Stimulated activated CD8-positive, alpha-beta memory T cell treated with anti-CD3 and anti-CD28 coated beads, Interleukin-2, amount 100 ng/mL, for 1 hour (primary cell): Measurements from ENCODE around the gene RNF113B.

Experiments
- DNase-seq, 2 donors: peaks; one replicate each; pipeline ENCODE4 v3.0.0-alpha.2; 2020; ENCODE audit warnings: low read depth in 2 of 2

Gene RNF113B

GRCh38 chr13:98203646-98204326, 26.7 kb upstream of the RNF113B start:
- no peak for DNase-seq

- DNase-seq, result no peak
Measured at GRCh38 chr13:98201984-98202383, 24.9 kb upstream of the RNF113B start.

GRCh38 chr13:98201189-98201588, 24.1 kb upstream of the RNF113B start:
- no peak for DNase-seq

- no peak for DNase-seq
Measured at GRCh38 chr13:98200211-98200878, 23.3 kb upstream of the RNF113B start.

GRCh38 chr13:98199480-98199879, 22.4 kb upstream of the RNF113B start:
- no peak for DNase-seq

- DNase-seq, result no peak
Measured at GRCh38 chr13:98198683-98199082, 21.6 kb upstream of the RNF113B start.

GRCh38 chr13:98195054-98195791, 18.2 kb upstream of the RNF113B start:
- DNase-seq, result no peak

- DNase-seq, result no peak
Measured at GRCh38 chr13:98192008-98192407, 14.9 kb upstream of the RNF113B start.

GRCh38 chr13:98190889-98191444, 13.9 kb upstream of the RNF113B start:
- no peak for DNase-seq

- DNase-seq, result no peak
Measured at GRCh38 chr13:98189841-98190505, 12.9 kb upstream of the RNF113B start.

- no peak for DNase-seq
Measured at GRCh38 chr13:98188544-98189166, 11.6 kb upstream of the RNF113B start.

- DNase-seq, result no peak
Measured at GRCh38 chr13:98187965-98188261, 10.8 kb upstream of the RNF113B start.

GRCh38 chr13:98187155-98187964, 10.3 kb upstream of the RNF113B start:
- no peak for DNase-seq

GRCh38 chr13:98184792-98185191, 7.7 kb upstream of the RNF113B start:
- DNase-seq, result no peak

- DNase-seq, result no peak
Measured at GRCh38 chr13:98182589-98182988, 5.5 kb upstream of the RNF113B start.

GRCh38 chr13:98182153-98182552, 5.1 kb upstream of the RNF113B start:
- DNase-seq, result no peak

GRCh38 chr13:98181111-98181815, 4.2 kb upstream of the RNF113B start:
- no peak for DNase-seq

GRCh38 chr13:98180092-98180491, 3.0 kb upstream of the RNF113B start:
- DNase-seq, result no peak

- no peak for DNase-seq
Measured at GRCh38 chr13:98175823-98176222, 1.2 kb downstream of the RNF113B start.

- DNase-seq, result no peak
Measured at GRCh38 chr13:98175043-98175442, 2.0 kb downstream of the RNF113B start.
